Lung (tissue), 12 donors: ENCODE results near the gene ATP10A. TPM values are rescaled to one million over a fixed set of nuclear protein-coding genes. Genes with fewer than 3 reads are reported as not detected.

Experiments
- ATAC-seq: fragments of 200-7000 bp; cut with Tn5 transposase; one replicate; pipeline ENCODE4 v1.9.1; 2020; ENCODE audit warnings: moderate number of reproducible peaks; ENCODE audit not compliant: insufficient read depth, low FRiP score
- DNase-seq, 3 donors: peaks; one replicate each; pipeline ENCODE4 v3.0.0-alpha.2; 2013 to 2017
- H3K27ac ChIP-seq, 2 donors: one replicate each; pipeline ENCODE4 v1.5.1; 2013; ENCODE audit warnings: mild to moderate bottlenecking in 2 of 2, moderate library complexity in 2 of 2, control low read depth in 1 of 2, inconsistent platforms in 1 of 2, low read depth in 1 of 2, low read length in 1 of 2
- H3K27me3 ChIP-seq, 3 donors: one replicate each; pipeline ENCODE4 v1.5.1; 2013; ENCODE audit warnings: low read length in 2 of 3; ENCODE audit not compliant: control insufficient read depth in 3 of 3, insufficient read depth in 3 of 3
- H3K36me3 ChIP-seq, 4 donors: one replicate each; pipeline ENCODE4 v1.5.1; 2013; ENCODE audit warnings: low read length in 4 of 4, mild to moderate bottlenecking in 1 of 4, moderate library complexity in 1 of 4; ENCODE audit not compliant: control insufficient read depth in 4 of 4, insufficient read depth in 4 of 4
- H3K4me1 ChIP-seq, 5 donors: one replicate each; pipeline ENCODE4 v1.5.1; 2013; ENCODE audit warnings: low read length in 5 of 5, mild to moderate bottlenecking in 2 of 5, moderate library complexity in 1 of 5; ENCODE audit not compliant: control insufficient read depth in 5 of 5, insufficient read depth in 5 of 5
- H3K4me3 ChIP-seq: one replicate; pipeline ENCODE4 v1.5.1; 2013; ENCODE audit warnings: mild to moderate bottlenecking, control low read depth, moderate library complexity
- H3K9ac ChIP-seq, 2 donors: one replicate each; pipeline ENCODE4 v1.5.1; 2013; ENCODE audit warnings: low read length in 2 of 2, control low read depth in 1 of 2; ENCODE audit not compliant: insufficient read depth in 1 of 2
- H3K9me3 ChIP-seq, 4 donors: one replicate each; pipeline ENCODE4 v1.5.1; 2013; ENCODE audit warnings: low read length in 3 of 4, mild to moderate bottlenecking in 1 of 4, moderate library complexity in 1 of 4; ENCODE audit not compliant: control insufficient read depth in 4 of 4, insufficient read depth in 3 of 4
- CTCF ChIP-seq: IDR thresholded peaks from 2 replicates; pipeline ENCODE4 v1.5.1; 2012; ENCODE audit warnings: mild to moderate bottlenecking; ENCODE audit errors: control extremely low read depth, extremely low read depth
- WGBS, 2 donors: extraction: QIAGEN DNeasy Blood & Tissue Kit; methylation state at CpG; one replicate each; pipeline ENCODE4 v1.1.7; 2013; 5-methylcytosine and 5-hydroxymethylcytosine counted together
- polyA plus RNA-seq, 2 donors: library from polyadenylated mRNA; stranded (reverse); fragments of 200-250 nt; gene quantifications; one replicate each; pipeline ENCODE4 v1.2.1, GENCODE V29; 2013
- total RNA-seq, 2 donors: library from RNA; depleted of rRNA in 1 of 2; stranded (reverse); fragments of >200 nt in 1 of 2; gene quantifications; one replicate each; pipeline ENCODE4 v1.2.1, GENCODE V29; 2014 to 2021
- donor health status: control.
- donor health status: control.
- donor health status: Bipolar disorder and iron deficiency.
- donor health status: healthy.
- donor health status: DM: yes; HTN: yes; CAD: no.

The ATP10A gene
- total and polyA plus RNA-seq, 4 donors: 4.5 to 33.7 (median 6.2) TPM

GRCh38 chr15:25768271-25768670, 94.9 kb downstream of the ATP10A start:
- ATAC-seq: no peak
- Histone ChIP-seq H3K9me3 (peaks cover 0 to 3% (median 0%) of the 10 kb centered on the region in 4 donors), H3K4me3 (no peak overlapping the region), H3K9ac (no peak overlapping the region), H3K4me1 (no peaks in the 10 kb centered on the region), H3K36me3 (peaks cover 0 to 6% (median 0%) of the 10 kb centered on the region in 4 donors), H3K27me3 (no peaks in the 10 kb centered on the region), H3K27ac (no peak overlapping the region)
- WGBS, 2 donors: 96 to 100% methylated on average over 1 of the region's 1 CpG
- no peak for DNase-seq
- no peak for TF ChIP-seq CTCF

GRCh38 chr15:25767356-25768151, 95.6 kb downstream of the ATP10A start:
- WGBS, 2 donors: 88 to 90% methylated on average over 13 of the region's 13 CpGs
- Histone ChIP-seq H3K4me1 (no peaks in the 10 kb centered on the region), H3K4me3 (no peak overlapping the region), H3K9me3 (peaks cover 0 to 3% (median 0%) of the 10 kb centered on the region in 4 donors), H3K27ac (no peak overlapping the region), H3K27me3 (no peaks in the 10 kb centered on the region), H3K9ac (no peak overlapping the region), H3K36me3 (peaks cover 0 to 6% (median 0%) of the 10 kb centered on the region in 4 donors)
- no peak for ATAC-seq
- DNase-seq: no peak
- TF ChIP-seq CTCF: no peak

GRCh38 chr15:25766417-25766816, 96.7 kb downstream of the ATP10A start:
- no peaks in the 10 kb centered on the region for H3K4me1 ChIP-seq
- ATAC-seq (no peak), DNase-seq (no peak)
- TF ChIP-seq CTCF: no peak
- H3K27me3 ChIP-seq: no peaks in the 10 kb centered on the region
- no peak overlapping the region for H3K4me3 ChIP-seq
- no peak overlapping the region for H3K27ac ChIP-seq
- no peak overlapping the region for H3K9ac ChIP-seq
- H3K36me3 ChIP-seq: peaks cover 0 to 6% (median 0%) of the 10 kb centered on the region in 4 donors
- H3K9me3 ChIP-seq: peaks cover 0 to 3% (median 0%) of the 10 kb centered on the region in 4 donors
- WGBS, 2 donors: 91 to 92% methylated on average over 7 of the region's 7 CpGs
